Measurements from ENCODE around the gene PYGM. TPM values are rescaled to one million over a fixed set of nuclear protein-coding genes. Genes with fewer than 3 reads are reported as not detected.

PYGM gene
- polyA plus RNA-seq (2013, experiment 1 of 2) = 1.4 TPM
- polyA plus RNA-seq (2013, experiment 2 of 2) = 1.3 TPM

DNA sequence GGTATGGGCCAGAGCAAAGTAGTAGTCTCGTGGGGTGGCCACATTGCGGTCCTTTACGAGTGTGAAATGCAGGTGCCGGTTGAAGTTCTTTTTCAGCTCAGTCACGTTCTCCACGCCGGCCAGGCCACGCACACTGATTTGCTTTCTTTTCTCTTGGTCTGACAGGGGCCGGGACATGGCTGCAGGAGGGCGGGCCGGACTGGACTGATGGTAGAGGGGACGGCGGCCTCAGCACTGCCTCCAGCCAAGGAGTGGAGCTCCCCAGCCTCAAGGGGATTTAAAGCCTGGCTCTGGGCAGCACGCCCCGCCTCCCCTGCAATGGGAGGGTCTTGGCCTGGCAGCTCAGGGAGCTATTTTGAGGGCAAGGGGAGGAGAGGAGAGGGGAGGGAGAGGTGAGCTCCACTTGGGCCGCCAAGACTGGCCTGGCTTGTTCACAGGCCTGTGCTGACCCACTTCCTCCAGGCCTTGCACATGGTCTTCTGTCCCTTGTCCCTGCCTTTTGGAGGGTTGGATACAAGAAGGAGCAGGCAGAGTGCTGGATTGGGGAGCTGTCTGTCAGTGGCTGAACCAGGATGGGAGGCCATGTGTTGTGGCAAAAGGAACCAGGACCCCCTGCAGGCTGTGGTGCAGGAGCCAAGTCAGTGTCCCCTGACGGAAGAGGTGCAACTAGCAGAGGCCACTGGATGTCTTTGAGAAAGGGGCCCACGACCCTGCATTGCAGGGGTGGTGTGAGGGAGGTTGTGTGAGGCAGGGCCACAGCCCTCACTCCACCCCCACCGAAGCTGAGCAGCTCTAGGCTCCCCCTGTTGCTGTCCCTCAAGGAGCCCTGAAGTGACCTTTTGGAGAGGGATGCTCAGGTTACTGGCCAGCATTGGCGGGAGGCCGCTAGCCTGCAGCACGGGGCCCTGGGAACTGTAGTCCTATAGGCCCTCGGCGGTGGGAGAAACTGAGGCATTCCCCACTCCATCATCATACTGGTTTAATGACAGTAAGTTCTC is at the start of gene PYGM:
PYGM (minus strand) TSS at position 253 of the 998 bp plus-strand sequence; CDS start at position 177, 76 bp downstream.
- Histone ChIP-seq H3K4me3 (ENCODE audit: extremely low read depth, insufficient read depth, low read length, poor library complexity, severe bottlenecking) (no peak within 1 kb of the TSS), H3K27ac (ENCODE audit: low read depth, low read length, severe bottlenecking) (peak within 1 kb of the TSS; percentile 57), H3K9me3 (ENCODE audit: control insufficient read depth, low read length) (no peaks in the 10 kb centered on the region), H3K36me3 (ENCODE audit: control insufficient read depth, insufficient read depth, low read length) (peaks cover 32% of the 10 kb centered on the region), H3K4me1 (ENCODE audit: control insufficient read depth, insufficient read depth, low read length, poor library complexity, severe bottlenecking) (peaks cover 42% of the 10 kb centered on the region)
- WGBS, 2 experiments (ENCODE audit: insufficient coverage in 2 of 2) = 38 to 47% methylated on average over 12 to 17 of the region's 24 CpGs

GRCh38 chr11:64805481-64805880 is 45.7 kb upstream of the PYGM start:
- Histone ChIP-seq H3K36me3 (ENCODE audit: control insufficient read depth, insufficient read depth, low read length) (peaks cover 52% of the 10 kb centered on the region), H3K4me3 (ENCODE audit: extremely low read depth, insufficient read depth, low read length, poor library complexity, severe bottlenecking) (no peak overlapping the region), H3K9me3 (ENCODE audit: control insufficient read depth, low read length) (no peaks in the 10 kb centered on the region), H3K27ac (ENCODE audit: low read depth, low read length, severe bottlenecking) (no peak overlapping the region), H3K4me1 (ENCODE audit: control insufficient read depth, insufficient read depth, low read length, poor library complexity, severe bottlenecking) (peaks cover 15% of the 10 kb centered on the region)
- WGBS, 2 experiments (ENCODE audit: insufficient coverage in 2 of 2) = 91 to 95% methylated on average over 7 of the region's 9 CpGs

GRCh38 chr11:64804346-64805210 is 44.8 kb upstream of the PYGM start:
- Histone ChIP-seq H3K36me3 (ENCODE audit: control insufficient read depth, insufficient read depth, low read length) (peaks cover 56% of the 10 kb centered on the region), H3K9me3 (ENCODE audit: control insufficient read depth, low read length) (no peaks in the 10 kb centered on the region), H3K27ac (ENCODE audit: low read depth, low read length, severe bottlenecking) (no peak overlapping the region), H3K4me1 (ENCODE audit: control insufficient read depth, insufficient read depth, low read length, poor library complexity, severe bottlenecking) (peaks cover 15% of the 10 kb centered on the region), H3K4me3 (ENCODE audit: extremely low read depth, insufficient read depth, low read length, poor library complexity, severe bottlenecking) (peak overlapping the region; percentile 59)
- WGBS, 2 experiments (ENCODE audit: insufficient coverage in 2 of 2) = 94% methylated on average over 36 to 40 of the region's 41 CpGs

DNA sequence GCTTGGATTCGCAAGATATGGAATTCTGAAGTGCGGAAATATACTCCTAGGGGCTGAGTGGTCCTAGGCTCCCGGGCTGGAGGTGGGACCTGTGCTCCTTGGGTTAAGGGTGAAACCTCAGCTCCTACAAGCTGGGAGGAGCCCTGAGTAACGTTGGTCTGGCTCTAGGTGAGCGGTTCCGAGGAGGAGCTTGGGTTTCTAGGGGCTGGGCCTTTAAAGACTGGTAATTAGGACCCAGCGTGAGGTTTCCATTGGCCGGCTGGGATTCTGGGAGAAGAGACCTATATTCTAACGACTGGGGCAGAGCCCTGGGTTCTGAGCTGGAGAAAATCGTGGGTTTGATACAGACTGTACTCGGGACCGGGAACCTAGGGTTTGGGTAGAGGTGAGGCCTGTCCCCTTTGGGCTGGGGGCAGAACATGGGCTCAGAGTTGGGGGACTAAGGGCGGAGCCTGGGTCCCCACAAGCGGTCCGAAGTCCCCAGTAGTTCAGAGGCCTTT is 44.1 kb upstream of the PYGM start:
- Histone ChIP-seq H3K27ac (ENCODE audit: low read depth, low read length, severe bottlenecking) (peak overlapping the region; percentile 73), H3K4me3 (ENCODE audit: extremely low read depth, insufficient read depth, low read length, poor library complexity, severe bottlenecking) (peak overlapping the region; percentile 59)
- WGBS, 2 experiments (ENCODE audit: insufficient coverage in 2 of 2) = 43 to 44% methylated on average over 15 of the region's 15 CpGs

DNA sequence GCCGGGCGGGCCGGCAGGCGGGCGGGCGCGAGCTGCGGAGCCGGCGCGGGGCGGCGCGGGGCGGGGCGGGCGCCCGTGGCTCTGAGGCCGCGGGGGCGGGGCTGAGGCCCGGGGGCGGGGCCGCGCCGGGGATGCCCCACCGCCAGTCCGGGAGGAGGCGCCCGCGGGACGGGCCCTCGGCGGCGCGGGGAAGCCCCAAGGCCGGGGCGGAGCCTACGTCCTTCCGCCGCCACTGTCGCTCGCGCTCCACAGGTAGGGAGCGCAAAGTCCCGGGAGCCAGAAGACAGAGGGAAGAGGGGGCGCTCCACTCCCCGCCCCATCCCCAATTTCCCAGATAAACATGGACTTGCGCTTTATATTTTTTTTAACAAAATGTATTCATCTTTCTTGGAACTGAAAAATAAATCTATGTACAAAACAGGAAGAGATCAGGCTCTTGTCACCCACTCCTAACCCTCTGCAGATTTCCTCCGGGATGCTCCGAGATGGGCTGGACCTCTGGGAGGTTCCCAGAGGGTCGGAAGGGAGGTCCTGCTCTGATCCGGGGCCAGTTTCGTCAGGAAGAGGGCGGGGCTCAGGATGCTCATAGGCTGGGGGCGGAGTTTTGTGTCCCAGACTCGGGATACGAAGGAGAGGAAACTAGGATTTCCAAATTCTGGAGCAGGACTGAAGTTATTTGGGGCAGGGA is 43.5 kb upstream of the PYGM start, which contains the start of gene MAP4K2:
MAP4K2 (minus strand) TSS at position 57 of the 688 bp plus-strand sequence. CDS start 65 bp downstream, outside the sequence.
- Histone ChIP-seq H3K4me1 (ENCODE audit: control insufficient read depth, insufficient read depth, low read length, poor library complexity, severe bottlenecking) (peaks cover 12% of the 10 kb centered on the region), H3K36me3 (ENCODE audit: control insufficient read depth, insufficient read depth, low read length) (peaks cover 57% of the 10 kb centered on the region), H3K27ac (ENCODE audit: low read depth, low read length, severe bottlenecking) (peak within 1 kb of the TSS; percentile 73), H3K4me3 (ENCODE audit: extremely low read depth, insufficient read depth, low read length, poor library complexity, severe bottlenecking) (peak within 1 kb of the TSS; percentile 59), H3K9me3 (ENCODE audit: control insufficient read depth, low read length) (no peaks in the 10 kb centered on the region)
- WGBS, 2 experiments (ENCODE audit: insufficient coverage in 2 of 2) = 0% methylated on average over 26 to 35 of the region's 58 CpGs

More for the DNA sequence above, 44.1 kb upstream of the PYGM start:
- no peaks in the 10 kb centered on the region for H3K9me3 ChIP-seq (ENCODE audit: control insufficient read depth, low read length)
- peaks cover 61% of the 10 kb centered on the region for H3K36me3 ChIP-seq (ENCODE audit: control insufficient read depth, insufficient read depth, low read length)
- peaks cover 12% of the 10 kb centered on the region for H3K4me1 ChIP-seq (ENCODE audit: control insufficient read depth, insufficient read depth, low read length, poor library complexity, severe bottlenecking)

DNA sequence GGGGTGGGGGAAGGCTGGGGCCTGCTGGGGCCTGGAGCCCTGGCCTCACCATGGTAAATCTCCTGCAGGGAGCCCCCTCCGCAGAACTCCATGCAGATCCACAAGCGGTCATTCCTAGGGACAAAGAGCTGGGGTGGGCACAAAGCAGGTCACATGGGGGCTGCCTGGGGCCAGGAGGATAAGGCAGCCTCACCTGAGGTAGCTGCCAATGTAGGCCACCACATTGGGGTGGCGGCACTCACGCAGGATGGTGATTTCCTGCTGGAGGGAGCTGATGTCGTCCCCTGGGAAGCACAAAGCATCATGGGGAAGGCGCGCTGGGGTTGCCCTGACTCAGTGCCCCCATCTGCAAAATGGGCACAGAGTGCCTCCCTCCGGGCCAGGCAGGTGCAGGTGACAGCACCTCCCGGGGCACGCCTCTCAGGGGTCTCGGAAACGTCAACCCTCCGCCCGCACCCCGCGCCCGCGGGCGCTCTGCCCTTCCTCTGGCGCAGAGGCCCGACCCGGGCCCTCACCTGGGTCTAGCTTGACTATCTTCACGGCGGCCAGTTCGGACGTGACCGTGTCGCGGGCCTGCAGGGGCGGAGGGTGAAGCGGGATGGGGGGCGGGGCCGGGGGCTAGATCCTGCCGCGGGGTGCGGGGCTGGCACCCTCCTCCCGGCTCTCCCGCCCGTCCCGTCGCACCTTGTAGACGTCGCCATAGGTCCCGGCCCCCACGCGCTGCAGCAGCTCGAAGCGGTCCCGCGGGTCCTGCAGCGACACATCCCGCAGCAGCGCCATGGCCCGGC is 42.8 kb upstream of the PYGM start:
- 17 to 26% methylated on average over 32 to 42 of the region's 54 CpGs for WGBS, 2 experiments (ENCODE audit: insufficient coverage in 2 of 2)
- H3K4me3 ChIP-seq (ENCODE audit: extremely low read depth, insufficient read depth, low read length, poor library complexity, severe bottlenecking) = peak overlapping the region; percentile 49
- H3K36me3 ChIP-seq (ENCODE audit: control insufficient read depth, insufficient read depth, low read length) = peaks cover 50% of the 10 kb centered on the region
- H3K4me1 ChIP-seq (ENCODE audit: control insufficient read depth, insufficient read depth, low read length, poor library complexity, severe bottlenecking) = peaks cover 12% of the 10 kb centered on the region
- H3K9me3 ChIP-seq (ENCODE audit: control insufficient read depth, low read length) = no peaks in the 10 kb centered on the region
- H3K27ac ChIP-seq (ENCODE audit: low read depth, low read length, severe bottlenecking) = no peak overlapping the region

DNA sequence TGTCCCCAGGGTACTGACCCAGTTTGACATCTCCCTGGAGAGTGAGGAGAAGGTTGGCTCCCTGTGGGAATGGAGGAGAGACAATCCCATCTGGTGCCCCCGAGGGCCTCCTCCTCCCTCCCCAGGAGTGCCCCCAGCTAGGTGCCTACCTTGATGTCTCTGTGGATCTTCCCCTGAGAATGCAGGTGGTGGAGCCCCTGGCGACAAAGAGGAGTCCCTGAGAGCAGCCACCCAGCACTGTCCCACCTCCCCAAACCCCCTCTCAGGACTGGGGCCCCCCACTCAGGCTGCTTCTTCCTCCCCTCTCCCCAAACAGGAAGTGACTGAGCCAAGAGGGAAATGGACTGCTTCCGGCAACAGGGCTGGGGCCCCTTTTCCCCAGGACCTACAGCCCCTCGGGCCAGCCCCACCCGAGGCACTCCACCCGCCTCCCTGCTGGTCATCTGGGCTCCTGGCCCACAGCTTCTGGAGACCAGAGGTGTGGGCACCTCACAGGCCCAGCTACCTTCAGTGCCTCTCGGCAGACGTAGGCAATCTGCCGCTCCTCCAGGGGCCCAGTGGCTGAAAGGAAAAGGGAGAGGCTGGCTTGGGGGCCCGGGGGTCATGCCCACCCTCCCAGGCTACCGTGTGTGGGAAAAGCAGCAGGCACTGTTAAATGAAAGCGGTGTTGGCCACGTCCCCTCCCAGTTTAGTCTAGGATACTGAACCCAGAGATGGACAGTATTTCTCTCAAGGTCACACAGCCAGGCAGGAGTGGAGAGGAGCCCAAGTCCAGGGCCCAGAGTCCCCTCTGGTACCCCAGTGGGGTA is 42.0 kb upstream of the PYGM start:
- peaks cover 12% of the 10 kb centered on the region for H3K4me1 ChIP-seq (ENCODE audit: control insufficient read depth, insufficient read depth, low read length, poor library complexity, severe bottlenecking)
- WGBS, 2 experiments (ENCODE audit: insufficient coverage in 2 of 2) = 83 to 87% methylated on average over 10 to 13 of the region's 13 CpGs
- no peak overlapping the region for H3K27ac ChIP-seq (ENCODE audit: low read depth, low read length, severe bottlenecking)
- peaks cover 50% of the 10 kb centered on the region for H3K36me3 ChIP-seq (ENCODE audit: control insufficient read depth, insufficient read depth, low read length)
- H3K4me3 ChIP-seq (ENCODE audit: extremely low read depth, insufficient read depth, low read length, poor library complexity, severe bottlenecking) = peak overlapping the region; percentile 49
- no peaks in the 10 kb centered on the region for H3K9me3 ChIP-seq (ENCODE audit: control insufficient read depth, low read length)

- Histone ChIP-seq H3K4me1 (ENCODE audit: control insufficient read depth, insufficient read depth, low read length, poor library complexity, severe bottlenecking) (peaks cover 12% of the 10 kb centered on the region), H3K36me3 (ENCODE audit: control insufficient read depth, insufficient read depth, low read length) (peaks cover 48% of the 10 kb centered on the region), H3K9me3 (ENCODE audit: control insufficient read depth, low read length) (no peaks in the 10 kb centered on the region), H3K4me3 (ENCODE audit: extremely low read depth, insufficient read depth, low read length, poor library complexity, severe bottlenecking) (no peak overlapping the region), H3K27ac (ENCODE audit: low read depth, low read length, severe bottlenecking) (no peak overlapping the region)
- WGBS, 2 experiments (ENCODE audit: insufficient coverage in 2 of 2) = 86 to 92% methylated on average over 2 to 9 of the region's 9 CpGs
Observed at GRCh38 chr11:64801158-64801464, 41.3 kb upstream of the PYGM start.

All from mesodermal cell (in vitro differentiated cells).